Muscle of leg (tissue), 16 donors: ENCODE data around the gene MTCL1. TPM values are rescaled to one million over a fixed set of nuclear protein-coding genes. Genes with fewer than 3 reads are reported as not detected.

Experiments
- DNase-seq: peaks from one replicate; pipeline ENCODE4 v3.0.0; 2013
- H3K27ac ChIP-seq: one replicate; pipeline ENCODE4 v1.5.1; 2013; ENCODE audit warnings: mild to moderate bottlenecking, low read length, control low read depth
- H3K27me3 ChIP-seq: one replicate; pipeline ENCODE4 v1.6.1; 2013; ENCODE audit warnings: low read length; ENCODE audit not compliant: control insufficient read depth, insufficient read depth
- H3K36me3 ChIP-seq: one replicate; pipeline ENCODE4 v1.6.1; 2013; ENCODE audit warnings: low read length; ENCODE audit not compliant: control insufficient read depth, insufficient read depth
- H3K4me1 ChIP-seq: one replicate; pipeline ENCODE4 v1.6.1; 2013; ENCODE audit warnings: low read length; ENCODE audit not compliant: control insufficient read depth, insufficient read depth
- H3K4me3 ChIP-seq: one replicate; pipeline ENCODE4 v1.5.1; 2013; ENCODE audit warnings: low read length, control low read depth
- H3K9me3 ChIP-seq: replicated peaks from 2 replicates; pipeline ENCODE4 v1.6.1; 2013; ENCODE audit warnings: low read depth, low read length; ENCODE audit not compliant: control insufficient read depth
- WGBS: methylation state at CpG from one replicate; pipeline ENCODE4 v1.1.5; 2013; ENCODE audit warnings: missing lambda C conversion rate; ENCODE audit not compliant: insufficient coverage; 5-methylcytosine and 5-hydroxymethylcytosine counted together
- long read RNA-seq, 11 donors: transcript quantifications; one replicate each; lab custom pipeline, GENCODE V29; 2026
- polyA plus RNA-seq, 8 donors: library from polyadenylated mRNA; unstranded; fragments of 120-200 nt; gene quantifications; one replicate each; pipeline versions ENCODE4 v1.2.1 to v1.2.3, GENCODE V29; 2013; ENCODE audit warnings: inconsistent platforms in 1 of 8, low replicate concordance in 1 of 8; ENCODE audit not compliant: insufficient read length in 8 of 8, insufficient read depth in 1 of 8
- total RNA-seq: library from RNA; stranded (reverse); fragments of 120-200 nt; gene quantifications from one replicate; pipeline ENCODE4 v1.2.4, GENCODE V29; 2013

The MTCL1 gene
- total RNA-seq (20.9 TPM), polyA plus RNA-seq (10 to 100 TPM; 14.9 to 45.4 (median 24.9) TPM)
- long read RNA-seq, donor 1, partial matches to known transcripts = 0 of 5 reads
- long read RNA-seq, donor 1, other reads (novel, unspliced or antisense) = 0 of 5 reads
- long read RNA-seq, donor 2 = 0 reads
- long read RNA-seq, donor 3, partial matches to known transcripts = 0 of 2 reads
- long read RNA-seq, donor 3, other reads (novel, unspliced or antisense) = 0 of 2 reads
- long read RNA-seq, donor 4, partial matches to known transcripts = 0 of 3 reads
- long read RNA-seq, donor 4, other reads (novel, unspliced or antisense) = 0 of 3 reads
- long read RNA-seq, donor 5, partial matches to known transcripts = 0 of 2 reads
- long read RNA-seq, donor 5, other reads (novel, unspliced or antisense) = 0 of 2 reads
- long read RNA-seq, donor 6, transcript MTCL1-216 (1 exons, 2,856 nt) = major isoform, 14 of 14 reads
- long read RNA-seq, donor 6, partial matches to known transcripts = 0 of 14 reads
- long read RNA-seq, donor 6, other reads (novel, unspliced or antisense) = 0 of 14 reads
- long read RNA-seq, donor 7, partial matches to known transcripts = 0 of 1 reads
- long read RNA-seq, donor 7, other reads (novel, unspliced or antisense) = 0 of 1 reads
- long read RNA-seq, donor 8, transcript MTCL1-216 (1 exons, 2,856 nt) = major isoform, 6 of 6 reads
- long read RNA-seq, donor 8, partial matches to known transcripts = 0 of 6 reads
- long read RNA-seq, donor 8, other reads (novel, unspliced or antisense) = 0 of 6 reads
- long read RNA-seq, donor 9, partial matches to known transcripts = 0 of 4 reads
- long read RNA-seq, donor 9, other reads (novel, unspliced or antisense) = 0 of 4 reads
- long read RNA-seq, donor 10, transcript MTCL1-216 (1 exons, 2,856 nt) = major isoform, 14 of 20 reads
- long read RNA-seq, donor 10, partial matches to known transcripts = 6 of 20 reads
- long read RNA-seq, donor 10, other reads (novel, unspliced or antisense) = 0 of 20 reads
- long read RNA-seq, donor 11, transcript MTCL1-216 (1 exons, 2,856 nt) = major isoform, 5 of 5 reads
- long read RNA-seq, donor 11, partial matches to known transcripts = 0 of 5 reads
- long read RNA-seq, donor 11, other reads (novel, unspliced or antisense) = 0 of 5 reads

DNA sequence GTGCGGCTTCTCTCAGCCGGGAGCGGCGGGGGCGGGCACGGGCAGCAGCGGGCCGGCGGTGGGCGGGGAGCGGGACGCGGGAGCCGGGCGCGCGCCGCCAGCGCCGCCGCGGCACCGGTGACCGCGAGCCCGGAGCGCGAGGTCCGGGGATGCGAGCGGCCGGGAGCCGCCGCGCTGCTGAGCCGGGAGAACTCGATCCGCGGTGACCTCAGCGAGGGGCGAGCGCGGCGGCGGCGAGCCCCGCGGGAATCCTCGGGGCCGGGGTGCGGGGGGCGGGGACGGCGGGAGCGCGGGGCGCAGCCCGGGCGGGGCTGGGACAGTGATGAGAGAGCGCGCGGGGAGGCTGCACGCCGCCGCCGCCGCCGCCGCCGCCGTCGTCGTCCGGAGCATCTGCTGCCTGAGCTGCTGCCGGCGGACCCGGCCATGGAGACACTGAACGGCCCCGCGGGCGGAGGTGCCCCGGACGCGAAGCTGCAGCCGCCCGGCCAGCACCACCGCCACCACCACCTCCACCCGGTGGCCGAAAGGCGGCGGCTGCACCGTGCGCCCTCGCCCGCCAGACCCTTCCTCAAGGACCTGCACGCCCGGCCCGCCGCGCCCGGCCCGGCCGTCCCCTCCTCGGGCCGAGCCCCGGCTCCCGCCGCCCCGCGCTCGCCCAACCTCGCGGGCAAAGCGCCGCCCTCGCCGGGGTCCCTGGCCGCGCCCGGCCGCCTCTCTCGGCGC, at the start of gene MTCL1:
TSS of gene MTCL1 (plus strand) at position 319 of the 723 bp plus-strand sequence. CDS start at position 424, 105 bp downstream.
- Histone ChIP-seq H3K36me3 (no peaks in the 10 kb centered on the region), H3K27me3 (peaks cover 39% of the 10 kb centered on the region), H3K4me1 (peaks cover 36% of the 10 kb centered on the region), H3K27ac (peak within 1 kb of the TSS; percentile 89), H3K4me3 (peak within 1 kb of the TSS; percentile 71), H3K9me3 (no peaks in the 10 kb centered on the region)
- WGBS = under 1% methylated on average over 123 of the region's 123 CpGs
- DNase-seq = peak; percentile 58

DNA sequence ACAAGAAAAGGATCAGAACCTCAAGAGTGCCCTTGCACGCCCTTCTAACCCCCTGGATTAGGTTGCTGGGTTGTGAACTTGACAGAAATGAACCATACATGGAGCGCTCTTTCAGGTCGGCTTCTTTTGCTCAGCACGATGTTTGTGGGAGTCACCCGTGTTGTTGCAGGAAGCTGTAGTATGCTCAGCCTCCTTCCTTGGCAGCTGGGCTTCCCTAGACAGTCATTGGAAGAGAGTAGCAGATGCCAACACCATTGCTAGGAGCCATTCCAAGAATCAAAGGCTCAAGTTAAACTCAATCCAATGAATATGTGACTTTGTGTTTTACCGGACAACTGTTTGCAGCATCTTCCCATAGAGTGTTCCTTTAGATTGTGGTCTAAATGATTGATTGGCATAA, 49.1 kb upstream of the MTCL1 start:
- no peak overlapping the region for H3K27ac ChIP-seq
- WGBS = 44% methylated on average over 5 of the region's 6 CpGs

DNA sequence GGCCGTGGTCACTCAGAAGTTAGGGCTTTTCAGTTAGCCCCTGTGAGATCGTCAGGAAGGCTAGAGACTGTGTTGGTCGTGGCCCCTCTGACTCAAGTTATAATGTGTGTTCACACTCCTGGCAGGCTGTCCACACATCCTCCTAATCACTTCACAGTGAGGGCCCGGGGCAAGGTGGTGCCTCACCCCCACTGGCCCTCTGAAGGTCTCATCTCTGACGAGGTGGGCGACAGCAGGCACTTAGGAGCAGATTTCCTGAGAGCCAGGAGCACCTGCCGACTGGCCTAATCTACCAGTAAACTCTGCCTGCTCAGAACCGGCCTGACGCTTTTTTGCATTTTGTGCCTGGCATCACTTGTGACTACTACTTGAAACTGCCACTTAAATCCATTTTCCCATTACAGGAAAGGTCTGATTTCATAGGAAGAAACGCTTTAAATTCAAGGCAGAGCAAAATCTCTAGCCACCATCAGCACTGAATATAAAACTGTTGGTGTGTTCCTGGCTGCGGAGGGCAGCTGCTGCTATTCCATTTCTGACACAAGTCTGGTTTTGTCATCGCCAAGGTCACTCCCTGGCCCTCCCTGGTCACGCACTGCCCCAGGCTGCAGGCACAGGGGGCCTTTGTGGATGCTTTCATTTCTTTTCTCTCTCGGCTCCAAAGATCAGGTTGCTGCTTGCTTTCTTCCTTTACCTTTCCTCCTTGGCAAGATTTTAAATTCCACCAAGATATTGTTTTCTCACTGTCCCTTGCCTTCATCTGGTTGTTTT, 48.1 kb upstream of the MTCL1 start:
- 63% methylated on average over 10 of the region's 14 CpGs for WGBS
- H3K36me3 ChIP-seq = no peaks in the 10 kb centered on the region
- peaks cover 23% of the 10 kb centered on the region for H3K4me1 ChIP-seq
- H3K27me3 ChIP-seq = peaks cover 2% of the 10 kb centered on the region
- no peaks in the 10 kb centered on the region for H3K9me3 ChIP-seq
- DNase-seq = no peak
- no peak overlapping the region for H3K27ac ChIP-seq
- H3K4me3 ChIP-seq = no peak overlapping the region

More for the DNA sequence above, 49.1 kb upstream of the MTCL1 start:
- Histone ChIP-seq H3K4me3 (no peak overlapping the region), H3K9me3 (no peaks in the 10 kb centered on the region), H3K4me1 (peaks cover 18% of the 10 kb centered on the region), H3K27me3 (no peaks in the 10 kb centered on the region), H3K36me3 (no peaks in the 10 kb centered on the region)
- DNase-seq = peak; percentile 34

DNA sequence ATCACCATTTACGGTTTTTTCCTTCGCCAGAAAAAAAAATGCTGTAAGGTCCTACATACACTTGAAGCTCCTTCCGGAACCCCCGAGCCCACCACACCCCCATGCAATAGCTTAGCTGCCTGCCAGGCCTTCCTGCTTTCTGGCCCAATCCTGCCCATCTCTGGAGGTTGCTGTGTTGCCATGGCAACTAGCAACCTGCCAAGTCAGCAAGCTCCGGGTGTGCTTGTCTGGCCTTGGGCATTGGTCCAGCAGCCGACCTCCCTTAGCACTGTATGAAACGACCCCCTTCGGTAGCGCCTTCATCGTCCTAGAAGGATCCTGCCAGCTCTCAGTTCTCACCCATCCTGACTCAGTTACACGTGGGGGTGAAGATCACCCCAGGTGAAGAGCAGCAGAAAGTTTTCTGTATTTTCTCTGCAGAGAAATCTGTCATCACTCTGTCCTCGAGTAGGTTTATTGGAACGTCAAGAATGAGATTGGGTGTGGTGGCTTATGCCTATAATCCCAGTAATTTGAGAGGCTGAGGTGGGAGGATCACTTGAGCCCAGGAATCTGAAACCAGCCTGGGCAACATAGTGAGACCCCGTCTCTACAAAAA, 47.4 kb upstream of the MTCL1 start:
- no peaks in the 10 kb centered on the region for H3K36me3 ChIP-seq
- H3K9me3 ChIP-seq = no peaks in the 10 kb centered on the region
- peaks cover 4% of the 10 kb centered on the region for H3K27me3 ChIP-seq
- peaks cover 23% of the 10 kb centered on the region for H3K4me1 ChIP-seq
- DNase-seq = peak; percentile 18
- no peak overlapping the region for H3K4me3 ChIP-seq
- 29% methylated on average over 8 of the region's 14 CpGs for WGBS
- no peak overlapping the region for H3K27ac ChIP-seq

DNA sequence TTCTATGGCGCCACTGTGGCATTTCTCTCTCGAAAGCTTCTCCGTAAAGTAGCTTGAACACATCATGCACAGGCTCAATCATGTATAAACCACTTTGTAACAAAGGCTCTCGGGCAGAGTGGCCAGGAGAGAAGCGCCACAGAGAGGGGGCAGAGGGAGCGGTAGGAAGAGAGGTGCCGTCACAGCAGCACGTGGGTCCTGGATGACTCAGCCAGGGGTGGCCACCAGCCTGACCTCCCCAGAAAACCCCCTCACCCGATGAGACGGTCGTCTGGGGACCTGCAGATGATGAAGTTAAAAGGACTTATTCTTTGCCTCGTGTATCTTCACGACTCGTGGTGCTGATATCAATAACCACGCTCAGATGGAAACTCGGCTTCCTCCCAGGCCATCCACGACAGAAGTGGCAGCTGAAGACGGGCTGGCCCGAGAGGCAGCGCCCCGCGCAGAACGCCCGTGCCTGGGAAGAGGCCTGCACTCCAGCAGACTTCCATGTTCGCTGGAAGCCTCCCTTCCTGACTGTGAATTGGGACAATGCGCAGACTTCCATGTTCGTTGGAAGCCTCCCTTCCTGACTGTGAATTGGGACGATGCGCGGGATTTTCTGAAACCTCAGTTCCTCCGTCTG, 46.4 kb upstream of the MTCL1 start:
- WGBS = 88% methylated on average over 23 of the region's 31 CpGs
- DNase-seq = no peak
- H3K4me1 ChIP-seq = peaks cover 23% of the 10 kb centered on the region
- no peak overlapping the region for H3K4me3 ChIP-seq
- no peaks in the 10 kb centered on the region for H3K9me3 ChIP-seq
- H3K27ac ChIP-seq = no peak overlapping the region
- H3K36me3 ChIP-seq = no peaks in the 10 kb centered on the region
- peaks cover 4% of the 10 kb centered on the region for H3K27me3 ChIP-seq

DNA sequence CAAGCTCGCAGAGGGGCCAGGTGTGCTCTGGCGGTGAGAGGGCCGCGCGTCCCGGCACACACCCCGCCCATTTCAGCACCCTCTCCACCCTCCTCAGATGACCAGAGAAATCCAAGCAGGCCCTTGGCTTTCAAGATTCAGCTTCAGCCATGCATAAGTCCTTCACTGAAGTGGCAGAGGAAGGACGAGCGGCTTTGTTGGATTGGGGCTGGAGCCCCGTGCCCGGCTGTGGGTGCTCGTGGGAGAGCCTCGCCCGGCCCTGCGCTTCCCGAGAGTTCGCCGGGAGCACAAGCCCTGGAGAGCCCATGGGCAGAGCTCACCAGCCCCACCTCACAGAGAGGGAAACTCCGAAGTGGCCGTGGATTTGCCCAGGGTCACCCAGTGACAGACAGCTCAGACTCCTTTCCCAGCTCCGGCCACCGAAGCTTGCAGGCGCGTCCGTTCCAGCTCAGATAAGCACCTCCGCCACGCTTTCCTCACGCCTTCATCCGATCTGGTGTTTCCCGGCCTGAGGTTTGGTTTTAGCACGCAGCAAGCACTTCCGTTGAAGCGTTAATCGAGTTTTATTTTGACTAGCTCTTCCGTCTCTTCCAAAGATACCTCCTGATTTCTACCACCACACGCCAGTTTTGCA, 45.6 kb upstream of the MTCL1 start:
- peaks cover 23% of the 10 kb centered on the region for H3K4me1 ChIP-seq
- no peak overlapping the region for H3K4me3 ChIP-seq
- no peaks in the 10 kb centered on the region for H3K9me3 ChIP-seq
- H3K27me3 ChIP-seq = peaks cover 4% of the 10 kb centered on the region
- 91% methylated on average over 27 of the region's 36 CpGs for WGBS
- H3K27ac ChIP-seq = no peak overlapping the region
- no peaks in the 10 kb centered on the region for H3K36me3 ChIP-seq
- DNase-seq = no peak

DNA sequence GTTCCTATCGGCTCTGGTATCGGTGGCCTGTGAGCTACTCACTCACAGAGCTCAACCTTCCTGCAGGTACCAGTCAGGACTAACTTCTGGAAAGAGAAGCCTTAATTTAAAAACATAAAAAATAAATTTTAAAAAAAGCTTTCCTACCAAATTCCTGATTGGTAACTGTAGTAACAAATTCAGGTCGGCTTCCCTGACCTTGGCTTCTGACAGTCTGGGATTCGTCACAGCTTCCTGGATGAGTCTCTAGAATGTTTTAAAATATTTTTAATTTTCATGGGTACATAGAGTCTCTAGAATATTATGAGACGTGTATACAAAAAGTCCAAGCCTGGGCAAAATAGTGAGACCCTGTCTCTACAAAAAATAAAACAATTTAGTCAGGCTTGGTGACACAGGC, 45.0 kb upstream of the MTCL1 start:
- WGBS = no CpG with 5 or more reads among the region's 5 CpGs
- DNase-seq = no peak
- H3K9me3 ChIP-seq = no peaks in the 10 kb centered on the region
- peaks cover 23% of the 10 kb centered on the region for H3K4me1 ChIP-seq
- peaks cover 4% of the 10 kb centered on the region for H3K27me3 ChIP-seq
- no peaks in the 10 kb centered on the region for H3K36me3 ChIP-seq
- H3K27ac ChIP-seq = no peak overlapping the region
- no peak overlapping the region for H3K4me3 ChIP-seq

DNA sequence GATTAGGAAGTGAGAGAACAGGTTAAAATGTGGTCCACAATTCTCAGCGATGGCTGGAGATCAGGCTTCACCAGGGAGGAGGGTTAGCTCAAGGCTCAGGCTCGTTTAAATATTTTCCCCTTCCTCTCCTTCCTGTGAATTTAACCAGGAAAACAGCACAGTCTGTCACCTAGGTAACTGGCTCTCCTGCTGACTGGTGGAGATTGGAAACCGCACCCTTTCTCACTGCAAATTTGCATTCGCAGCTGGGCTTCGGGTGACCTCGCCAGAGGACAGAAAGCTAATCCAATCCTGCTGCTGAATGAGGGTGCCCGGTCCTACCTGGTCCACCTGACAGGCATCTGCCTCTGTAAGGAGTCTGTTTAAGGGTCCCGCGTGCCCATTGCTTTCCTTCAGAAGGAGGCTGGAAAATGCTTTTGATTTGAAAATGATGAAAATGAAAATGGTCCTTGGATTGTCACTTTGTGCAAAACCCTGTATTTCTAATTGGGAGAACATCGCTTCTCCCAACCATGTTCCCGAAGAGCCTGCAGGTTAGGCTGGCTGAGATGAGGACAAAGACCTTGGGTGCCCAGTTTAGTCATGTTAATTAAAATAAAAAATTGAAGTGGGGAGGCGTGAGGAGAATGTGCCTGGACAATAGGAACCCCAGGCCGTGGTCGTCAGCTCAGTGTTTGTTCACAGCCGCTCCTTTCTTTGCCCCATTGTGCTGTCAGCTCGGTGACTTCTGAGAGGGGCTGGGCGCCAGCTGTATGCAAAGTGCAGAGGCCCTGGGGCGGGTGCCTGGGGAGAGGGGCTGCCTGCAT, 43.4 kb upstream of the MTCL1 start:
- Histone ChIP-seq H3K4me3 (no peak overlapping the region), H3K36me3 (no peaks in the 10 kb centered on the region), H3K27ac (no peak overlapping the region), H3K4me1 (peaks cover 15% of the 10 kb centered on the region), H3K9me3 (no peaks in the 10 kb centered on the region), H3K27me3 (peaks cover 4% of the 10 kb centered on the region)
- 29% methylated on average over 14 of the region's 18 CpGs for WGBS
- peak; percentile 61 for DNase-seq
